Inflammatory macrophage treated with lipopolysaccharide for 4 hours (primary cell): ENCODE results near the gene TTBK2.
"Not testable (repeated sequence)": the region's sequence is repeated elsewhere in the genome, so short reads cannot be mapped to it uniquely, and the experiment has no call there.

Experiments
- DNase-seq: peaks from one replicate; pipeline ENCODE4 v3.0.0-alpha.2; 2020

Gene TTBK2

GRCh38 chr15:42920519-42921341, at the start of gene TTBK2:
TSS of gene TTBK2 (minus strand) at chr15:42920778. CDS start at chr15:42878617, 42,161 bp downstream.
- DNase-seq, result peak; percentile 98

GRCh38 chr15:42964476-42964875, 43.9 kb upstream of the TTBK2 start:
- no peak for DNase-seq

- no peak for DNase-seq
Measured at GRCh38 chr15:42955518-42955917, 34.9 kb upstream of the TTBK2 start.

GRCh38 chr15:42954291-42954690, 33.7 kb upstream of the TTBK2 start:
- DNase-seq, result no peak

GRCh38 chr15:42948898-42949297, 28.3 kb upstream of the TTBK2 start:
- DNase-seq, result not testable (repeated sequence)

GRCh38 chr15:42940527-42940926, 19.9 kb upstream of the TTBK2 start:
- no peak for DNase-seq

GRCh38 chr15:42939841-42940240, 19.3 kb upstream of the TTBK2 start:
- no peak for DNase-seq

- DNase-seq, result no peak
Measured at GRCh38 chr15:42937143-42937542, 16.6 kb upstream of the TTBK2 start.

GRCh38 chr15:42933886-42934667, 13.5 kb upstream of the TTBK2 start:
- no peak for DNase-seq

- no peak for DNase-seq
Measured at GRCh38 chr15:42932833-42933515, 12.4 kb upstream of the TTBK2 start.

GRCh38 chr15:42931702-42932486, 11.3 kb upstream of the TTBK2 start:
- DNase-seq, result no peak

- DNase-seq, result no peak
Measured at GRCh38 chr15:42929306-42929848, 8.8 kb upstream of the TTBK2 start.

GRCh38 chr15:42921342-42921731, 759 bp upstream of the TTBK2 start:
- peak; percentile 10 for DNase-seq

- DNase-seq, result peak; percentile 72
Measured at GRCh38 chr15:42919799-42920518, 619 bp downstream of the TTBK2 start.

- no peak for DNase-seq
Measured at GRCh38 chr15:42919308-42919707, 1.3 kb downstream of the TTBK2 start.

- DNase-seq, result no peak
Measured at GRCh38 chr15:42918047-42918446, 2.5 kb downstream of the TTBK2 start.

- peak; percentile 43 for DNase-seq
Measured at GRCh38 chr15:42915654-42916315, 4.8 kb downstream of the TTBK2 start.

- DNase-seq, result peak; percentile 29
Measured at GRCh38 chr15:42914728-42915497, 5.7 kb downstream of the TTBK2 start.

GRCh38 chr15:42911058-42911592, 9.5 kb downstream of the TTBK2 start:
- DNase-seq, result no peak

- DNase-seq, result no peak
Measured at GRCh38 chr15:42908538-42908937, 12.0 kb downstream of the TTBK2 start.
